Loucy (cell line): Measurements from ENCODE around the gene FSIP1.

Source experiments
- EZH2phosphoT487 ChIP-seq: fragments of 200-600 bp; IDR thresholded peaks from 2 replicates; pipeline ENCODE4 v1.6.1; 2018; ENCODE audit warnings: antibody characterized with exemption, mild to moderate bottlenecking, moderate library complexity, borderline replicate concordance
- TF ChIP-seq, protein P1 (sequence below): fragments of 200-600 bp; sonication (generic); conservative IDR thresholded peaks from 2 replicates; pipeline ENCODE4 v1.5.1; 2014; ENCODE audit warnings: mild to moderate bottlenecking, antibody characterized with exemption, low read length

GRCh38 chr15:39596358-39597051, 186.1 kb downstream of the FSIP1 start:
- TF ChIP-seq, protein P1, sequence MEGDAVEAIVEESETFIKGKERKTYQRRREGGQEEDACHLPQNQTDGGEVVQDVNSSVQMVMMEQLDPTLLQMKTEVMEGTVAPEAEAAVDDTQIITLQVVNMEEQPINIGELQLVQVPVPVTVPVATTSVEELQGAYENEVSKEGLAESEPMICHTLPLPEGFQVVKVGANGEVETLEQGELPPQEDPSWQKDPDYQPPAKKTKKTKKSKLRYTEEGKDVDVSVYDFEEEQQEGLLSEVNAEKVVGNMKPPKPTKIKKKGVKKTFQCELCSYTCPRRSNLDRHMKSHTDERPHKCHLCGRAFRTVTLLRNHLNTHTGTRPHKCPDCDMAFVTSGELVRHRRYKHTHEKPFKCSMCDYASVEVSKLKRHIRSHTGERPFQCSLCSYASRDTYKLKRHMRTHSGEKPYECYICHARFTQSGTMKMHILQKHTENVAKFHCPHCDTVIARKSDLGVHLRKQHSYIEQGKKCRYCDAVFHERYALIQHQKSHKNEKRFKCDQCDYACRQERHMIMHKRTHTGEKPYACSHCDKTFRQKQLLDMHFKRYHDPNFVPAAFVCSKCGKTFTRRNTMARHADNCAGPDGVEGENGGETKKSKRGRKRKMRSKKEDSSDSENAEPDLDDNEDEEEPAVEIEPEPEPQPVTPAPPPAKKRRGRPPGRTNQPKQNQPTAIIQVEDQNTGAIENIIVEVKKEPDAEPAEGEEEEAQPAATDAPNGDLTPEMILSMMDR, result no peak
- no peak for TF ChIP-seq EZH2phosphoT487
